HS-5 (cell line): ENCODE results near the gene WDR48.

Experiments
- DNase-seq: peaks from one replicate; pipeline ENCODE4 v3.0.0-alpha.2; 2012; ENCODE audit warnings: low read depth

WDR48 gene

GRCh38 chr3:39102504-39103323 lies 50.9 kb downstream of the WDR48 start:
- DNase-seq, result no peak

GRCh38 chr3:39103324-39103693 lies 51.5 kb downstream of the WDR48 start:
- no peak for DNase-seq

- DNase-seq, result no peak
Observed at GRCh38 chr3:39103791-39104552, 52.2 kb downstream of the WDR48 start.

- no peak for DNase-seq
Observed at GRCh38 chr3:39104961-39105686, 53.3 kb downstream of the WDR48 start.

- no peak for DNase-seq
Observed at GRCh38 chr3:39105687-39106063, 53.9 kb downstream of the WDR48 start.

GRCh38 chr3:39106281-39106811 lies 54.5 kb downstream of the WDR48 start:
- DNase-seq, result peak; percentile 42

- DNase-seq, result no peak
Observed at GRCh38 chr3:39106851-39107387, 55.1 kb downstream of the WDR48 start.

GRCh38 chr3:39107388-39108199 lies 55.8 kb downstream of the WDR48 start, which contains the start of the genes GORASP1 and TTC21A:
Gene GORASP1 (minus strand): TSS chr3:39107627. CDS start chr3:39107541, 86 bp downstream.
Gene TTC21A (plus strand): TSS chr3:39107680. CDS start chr3:39107838, 158 bp downstream.
- peak; percentile 54 for DNase-seq

GRCh38 chr3:39108200-39108710 lies 56.4 kb downstream of the WDR48 start:
- no peak for DNase-seq

- DNase-seq, result no peak
Observed at GRCh38 chr3:39109086-39109485, 57.3 kb downstream of the WDR48 start.

- DNase-seq, result no peak
Observed at GRCh38 chr3:39110041-39110639, 58.3 kb downstream of the WDR48 start.

- DNase-seq, result no peak
Observed at GRCh38 chr3:39112113-39112512, 60.3 kb downstream of the WDR48 start.

- DNase-seq, result no peak
Observed at GRCh38 chr3:39112535-39112934, 60.7 kb downstream of the WDR48 start.

GRCh38 chr3:39113291-39113690 lies 61.5 kb downstream of the WDR48 start:
- no peak for DNase-seq

GRCh38 chr3:39114456-39114855 lies 62.6 kb downstream of the WDR48 start:
- no peak for DNase-seq

GRCh38 chr3:39115870-39116269 lies 64.1 kb downstream of the WDR48 start:
- DNase-seq, result no peak

- no peak for DNase-seq
Observed at GRCh38 chr3:39118079-39118478, 66.3 kb downstream of the WDR48 start.

- DNase-seq, result no peak
Observed at GRCh38 chr3:39118931-39119660, 67.3 kb downstream of the WDR48 start.

- DNase-seq, result no peak
Observed at GRCh38 chr3:39121621-39122020, 69.8 kb downstream of the WDR48 start.

- no peak for DNase-seq
Observed at GRCh38 chr3:39122813-39123212, 71.0 kb downstream of the WDR48 start.
